H1 (cell line): ENCODE data around the gene DYNLT3. TPM values are rescaled to one million over a fixed set of nuclear protein-coding genes. Genes with fewer than 3 reads are reported as not detected.

Source experiments
- CTCF ChIA-PET: fragments of 300-600 bp; sonication (Branson Sonifier 250); formaldehyde crosslinking; loops from one replicate; lab custom pipeline; 2021; ENCODE audit not compliant: partially characterized antibody; lab: Charles Lee
- POLR2A ChIA-PET: fragments of 300-600 bp; sonication (Branson Sonifier 250); formaldehyde crosslinking; loops from one replicate; lab custom pipeline; 2021; ENCODE audit warnings: inconsistent platforms; ENCODE audit not compliant: partially characterized antibody; lab: Charles Lee
- DNase-seq, 2 experiments: peaks; one replicate each; pipeline versions ENCODE4 v3.0.0 to v3.0.0-alpha.2; 2010 to 2022; ENCODE audit warnings: low spot score in 2 of 2, low read depth in 1 of 2, mixed read lengths in 1 of 2
- FAIRE-seq: peaks from 2 replicates; lab custom pipeline; 2011; peaks lifted over from hg19 to GRCh38; lab: Jason Lieb, UNC
- H2AFZ ChIP-seq: 2 replicates; pipeline ENCODE4 v1.8.1; 2012; ENCODE audit warnings: low read length, inconsistent platforms
- H2AK5ac ChIP-seq: 2 replicates; pipeline ENCODE4 v1.6.1; 2013; ENCODE audit warnings: low read depth, low read length
- H2BK120ac ChIP-seq: replicated peaks from 2 replicates; pipeline ENCODE3; 2013; ENCODE audit warnings: low read depth, low read length, inconsistent platforms
- H2BK12ac ChIP-seq: 2 replicates; pipeline ENCODE4 v1.6.1; 2013; ENCODE audit warnings: low read depth, low read length
- H2BK15ac ChIP-seq: 2 replicates; pipeline ENCODE4 v1.6.1; 2013; ENCODE audit warnings: low read length
- H2BK20ac ChIP-seq: 2 replicates; pipeline ENCODE4 v1.6.1; 2013; ENCODE audit warnings: low read length
- H2BK5ac ChIP-seq: 2 replicates; pipeline ENCODE4 v1.6.1; 2013; ENCODE audit warnings: low read depth, low read length
- H3K14ac ChIP-seq: 2 replicates; pipeline ENCODE4 v1.6.1; 2013; ENCODE audit warnings: inconsistent platforms; ENCODE audit not compliant: insufficient read length
- H3K18ac ChIP-seq: 2 replicates; pipeline ENCODE4 v1.6.1; 2013; ENCODE audit warnings: low read length; ENCODE audit errors: extremely low read depth
- H3K23ac ChIP-seq: 2 replicates; pipeline ENCODE4 v1.6.1; 2013; ENCODE audit warnings: inconsistent platforms; ENCODE audit not compliant: insufficient read length
- H3K23me2 ChIP-seq: 2 replicates; pipeline ENCODE4 v1.6.1; 2013; ENCODE audit warnings: low read depth, low read length
- H3K27ac ChIP-seq: 2 replicates; pipeline ENCODE4 v1.6.1; 2011; ENCODE audit warnings: low read depth, low read length, inconsistent platforms
- H3K27me3 ChIP-seq, 4 experiments: replicated peaks in 1 of 4; 1 replicate in 1 of 4; 2 replicates in 3 of 4; pipeline versions ENCODE4 v1.6.1 to v1.8.1; 2011 to 2013; ENCODE audit warnings: low read length in 3 of 4, mild to moderate bottlenecking in 3 of 4, inconsistent platforms in 2 of 4, mixed read lengths in 2 of 4, moderate library complexity in 1 of 4; ENCODE audit not compliant: control insufficient read depth in 3 of 4, insufficient read depth in 3 of 4; ENCODE audit errors: extremely low read depth in 1 of 4
- H3K36me3 ChIP-seq, 4 experiments: 2 replicates each; pipeline versions ENCODE4 v1.6.1 to v1.8.1; 2011 to 2013; ENCODE audit warnings: mild to moderate bottlenecking in 4 of 4, low read length in 3 of 4, moderate library complexity in 2 of 4, control low read depth in 1 of 4, inconsistent platforms in 1 of 4; ENCODE audit not compliant: insufficient read depth in 4 of 4, control insufficient read depth in 2 of 4
- H3K4ac ChIP-seq: replicated peaks from 2 replicates; pipeline ENCODE3; 2013; ENCODE audit warnings: low read length, low read depth, mixed read lengths, inconsistent platforms; ENCODE audit not compliant: insufficient read length
- H3K4me1 ChIP-seq, 4 experiments: replicated peaks in 1 of 4; 1 replicate in 1 of 4; 2 replicates in 3 of 4; pipeline versions ENCODE4 v1.6.1 to v1.8.1; 2011 to 2013; ENCODE audit warnings: low read length in 3 of 4, inconsistent platforms in 2 of 4, mixed read lengths in 1 of 4; ENCODE audit not compliant: insufficient read depth in 4 of 4, control insufficient read depth in 3 of 4
- H3K4me2 ChIP-seq, 2 experiments: 2 replicates each; pipeline versions ENCODE4 v1.6.1 to v1.8.1; 2011 to 2013; ENCODE audit warnings: low read depth in 2 of 2, low read length in 2 of 2, control low read depth in 1 of 2, inconsistent platforms in 1 of 2, mild to moderate bottlenecking in 1 of 2; ENCODE audit not compliant: insufficient read depth in 1 of 2
- H3K4me3 ChIP-seq, 4 experiments: fragments of 200-600, 300-600 bp in 1 of 4; sonication (generic), shearing (Covaris generic), sonication (Bioruptor Twin) in 1 of 4; 2 replicates each; pipeline versions ENCODE4 v1.5.1 to v1.8.1; 2011 to 2016; ENCODE audit warnings: low read length in 4 of 4, low read depth in 3 of 4, control low read depth in 2 of 4, inconsistent platforms in 2 of 4, mild to moderate bottlenecking in 2 of 4, mixed read lengths in 1 of 4, moderate library complexity in 1 of 4; ENCODE audit not compliant: insufficient read depth in 2 of 4; ENCODE audit errors: extremely low read depth in 1 of 4
- H3K56ac ChIP-seq: replicated peaks from 2 replicates; pipeline ENCODE3; 2013; ENCODE audit warnings: low read depth, mild to moderate bottlenecking, mixed read lengths, low read length, inconsistent platforms; ENCODE audit not compliant: insufficient read length
- H3K79me1 ChIP-seq: 2 replicates; pipeline ENCODE4 v1.6.1; 2013; ENCODE audit warnings: low read depth, low read length, control low read depth
- H3K79me2 ChIP-seq, 2 experiments: 2 replicates each; pipeline versions ENCODE4 v1.6.1 to v1.8.1; 2012 to 2013; ENCODE audit warnings: low read length in 2 of 2, mild to moderate bottlenecking in 2 of 2, inconsistent platforms in 1 of 2; ENCODE audit not compliant: insufficient read depth in 2 of 2, control insufficient read depth in 1 of 2
- H3K9ac ChIP-seq, 4 experiments: replicated peaks in 1 of 4; 1 replicate in 1 of 4; 2 replicates in 3 of 4; pipeline versions ENCODE4 v1.6.1 to v1.8.1; 2011 to 2013; ENCODE audit warnings: low read depth in 3 of 4, low read length in 3 of 4, control low read depth in 2 of 4, mild to moderate bottlenecking in 2 of 4, moderate library complexity in 2 of 4, inconsistent platforms in 1 of 4; ENCODE audit errors: extremely low read depth in 1 of 4
- H3K9me3 ChIP-seq, 2 experiments: 2 replicates each; pipeline versions ENCODE4 v1.6.1 to v1.8.1; 2012 to 2013; ENCODE audit warnings: mild to moderate bottlenecking in 2 of 2, moderate library complexity in 2 of 2, control low read depth in 1 of 2, inconsistent platforms in 1 of 2, low read depth in 1 of 2, low read length in 1 of 2, mixed read lengths in 1 of 2; ENCODE audit not compliant: insufficient read depth in 2 of 2
- H4K20me1 ChIP-seq, 2 experiments: replicated peaks in 1 of 2; 2 replicates each; pipeline versions ENCODE3 to v1.8.1; 2011 to 2013; ENCODE audit warnings: inconsistent platforms in 2 of 2, low read length in 2 of 2, mild to moderate bottlenecking in 1 of 2; ENCODE audit not compliant: insufficient read depth in 2 of 2, control insufficient read depth in 1 of 2
- H4K5ac ChIP-seq: 2 replicates; pipeline ENCODE4 v1.6.1; 2013; ENCODE audit warnings: low read length, low read depth, mixed read lengths, inconsistent platforms; ENCODE audit not compliant: insufficient read length
- H4K8ac ChIP-seq: 2 replicates; pipeline ENCODE4 v1.8.0; 2013; ENCODE audit warnings: mild to moderate bottlenecking, moderate library complexity, low read length, inconsistent platforms; ENCODE audit not compliant: insufficient read depth; ENCODE audit errors: extremely low read depth
- H4K91ac ChIP-seq: replicated peaks from 2 replicates; pipeline ENCODE3; 2013; ENCODE audit warnings: low read length, mixed read lengths, inconsistent platforms; ENCODE audit not compliant: insufficient read length
- ASH2L ChIP-seq: fragments of 200-600, 300-600 bp; sonication (generic); IDR thresholded peaks from one replicate; pipeline ENCODE4 v1.7.1; 2017; ENCODE audit warnings: low read length
- CHD1 ChIP-seq: IDR thresholded peaks from 2 replicates; pipeline ENCODE4 v1.6.1; 2012; ENCODE audit warnings: low read depth, low read length, improper control_type of control experiment
- EZH2 ChIP-seq: fragments of 200-600 bp; sonication (generic); IDR thresholded peaks from 2 replicates; pipeline ENCODE4 v1.7.1; 2012; ENCODE audit warnings: low read depth, mild to moderate bottlenecking, moderate library complexity, low read length, inconsistent platforms; ENCODE audit not compliant: severe bottlenecking
- FOSL1 ChIP-seq: IDR thresholded peaks from 2 replicates; pipeline ENCODE4 v1.6.1; 2011; ENCODE audit warnings: mild to moderate bottlenecking, low read depth, low read length, moderate library complexity; ENCODE audit not compliant: insufficient read depth
- HDAC2 ChIP-seq, 2 experiments: fragments of 300-600 bp in 1 of 2; sonication (generic) in 1 of 2; IDR thresholded peaks; 2 replicates each; pipeline ENCODE4 v1.6.1; 2011 to 2012; ENCODE audit warnings: low read depth in 2 of 2, low read length in 2 of 2, mild to moderate bottlenecking in 2 of 2, moderate library complexity in 2 of 2, borderline replicate concordance in 1 of 2, inconsistent platforms in 1 of 2
- HDAC6 ChIP-seq: IDR thresholded peaks from one replicate; pipeline ENCODE4 v1.7.1; 2012; ENCODE audit warnings: low read depth, mild to moderate bottlenecking, inconsistent platforms, low read length, moderate library complexity
- KDM1A ChIP-seq: fragments of 200-600, 300-600 bp; sonication (generic); IDR thresholded peaks from 2 replicates; pipeline ENCODE4 v1.7.1; 2016; ENCODE audit warnings: mild to moderate bottlenecking, low read length, borderline replicate concordance
- MAFK ChIP-seq: IDR thresholded peaks from 2 replicates; pipeline ENCODE4 v1.6.1; 2012; ENCODE audit warnings: low read depth, mild to moderate bottlenecking, improper control_type of control experiment, low read length
- POU5F1 ChIP-seq: IDR thresholded peaks from 2 replicates; pipeline ENCODE4 v1.6.1; 2011; ENCODE audit warnings: low read depth, mild to moderate bottlenecking, low read length, moderate library complexity
- RAD21 ChIP-seq, 2 experiments: IDR thresholded peaks in 1 of 2; conservative IDR thresholded peaks in 1 of 2; 2 replicates each; pipeline ENCODE4 v1.6.1; 2011; ENCODE audit warnings: low read depth in 2 of 2, low read length in 2 of 2, improper control_type of control experiment in 1 of 2, inconsistent platforms in 1 of 2, mild to moderate bottlenecking in 1 of 2, moderate library complexity in 1 of 2
- SAP30 ChIP-seq: fragments of 300-600 bp; sonication (generic); IDR thresholded peaks from 2 replicates; pipeline ENCODE4 v1.7.1; 2012; ENCODE audit warnings: low read length, moderate library complexity, mild to moderate bottlenecking, inconsistent platforms; ENCODE audit not compliant: insufficient read depth, insufficient replicate concordance
- SIN3A ChIP-seq, 2 experiments: IDR thresholded peaks in 1 of 2; conservative IDR thresholded peaks in 1 of 2; 2 replicates each; pipeline ENCODE4 v1.6.1; 2011 to 2012; ENCODE audit warnings: low read length in 2 of 2, improper control_type of control experiment in 1 of 2, low read depth in 1 of 2, mild to moderate bottlenecking in 1 of 2
- SIX5 ChIP-seq: IDR thresholded peaks from 2 replicates; pipeline ENCODE4 v1.6.1; 2011; ENCODE audit warnings: mild to moderate bottlenecking, low read depth, low read length
- TAF1 ChIP-seq: IDR thresholded peaks from 2 replicates; pipeline ENCODE4 v1.6.1; 2011; ENCODE audit warnings: mild to moderate bottlenecking, low read depth, low read length
- YY1 ChIP-seq: IDR thresholded peaks from 2 replicates; pipeline ENCODE4 v1.6.1; 2011; ENCODE audit warnings: low read depth, mild to moderate bottlenecking, low read length
- polyA plus RNA-seq, 7 experiments: library from polyadenylated mRNA; depleted of rRNA in 3 of 7; stranded (reverse) in 5 of 7; unstranded in 2 of 7; fragments of >200 nt in 5 of 7; fragments of 200-250 nt in 2 of 7; gene quantifications; 1 replicate in 5 of 7; 2 replicates in 1 of 7; 4 replicates in 1 of 7; pipeline versions ENCODE4 v1.2.1 to v1.2.3, GENCODE V29; 2011 to 2013; ENCODE audit warnings: missing spikeins in 2 of 7, mixed read lengths in 2 of 7
- total RNA-seq: library from RNA; stranded (reverse); fragmentation: NEBNext Ultra II Directional; extraction: Animal tissue kit (Norgen Biotek cat#: 25700); gene quantifications from 2 replicates; pipeline ENCODE4 v1.2.1, GENCODE V29; 2021

DYNLT3 gene
- total and polyA plus RNA-seq, 2 of the 8 experiments (the other 6 are each of a cell fraction or from before 2014, with no cell fraction given), result 2.3 to 3.5 TPM

DNA sequence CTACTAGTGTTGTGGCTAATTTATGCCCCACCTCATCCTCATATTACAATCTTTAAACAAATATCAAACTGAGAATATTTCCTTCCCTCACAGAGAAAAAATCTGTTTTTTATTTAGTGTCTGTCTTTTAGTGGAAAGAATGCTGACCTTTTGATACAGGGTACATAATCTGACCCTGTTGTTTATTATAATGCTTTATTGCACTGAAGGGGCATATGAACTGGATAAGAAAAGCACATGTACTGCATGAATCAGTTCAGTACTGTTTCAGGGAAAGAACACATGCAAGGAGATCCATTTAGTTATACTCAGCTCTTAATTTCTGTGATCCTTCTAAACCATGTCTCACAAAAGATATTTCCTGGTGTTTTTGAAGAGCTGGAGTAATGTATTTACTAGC, 15.5 kb upstream of the DYNLT3 start:
- Histone ChIP-seq H3K4me1 (no peaks in the 10 kb centered on the region), H3K27me3 (no peaks in the 10 kb centered on the region), H2AK5ac (no peak overlapping the region), H3K56ac (no peak overlapping the region), H2AFZ (no peak overlapping the region), H2BK20ac (no peak overlapping the region), H4K20me1 (no peaks in the 10 kb centered on the region), H4K91ac (no peak overlapping the region), H3K4ac (no peak overlapping the region), H3K14ac (no peak overlapping the region), H3K4me3 (no peak overlapping the region), H3K9ac (no peak overlapping the region), H3K9me3 (no peaks in the 10 kb centered on the region), H4K5ac (no peak overlapping the region), H4K8ac (no peak overlapping the region), H3K18ac (no peak overlapping the region), H2BK120ac (no peak overlapping the region), H3K36me3 (no peaks in the 10 kb centered on the region), H3K79me1 (no peaks in the 10 kb centered on the region), H3K79me2 (no peaks in the 10 kb centered on the region), H3K23me2 (no peaks in the 10 kb centered on the region), H3K27ac (no peak overlapping the region), H2BK5ac (no peak overlapping the region), H2BK15ac (no peak overlapping the region), H2BK12ac (no peak overlapping the region), H3K4me2 (no peak overlapping the region), H3K23ac (no peak overlapping the region)
- FAIRE-seq (no peak), DNase-seq (no peak)
- ChIA-PET POLR2A (no interaction called here), CTCF (no interaction called here)
- no peak for TF ChIP-seq ASH2L
- TF ChIP-seq TAF1, result no peak
- no peak for TF ChIP-seq SIX5
- TF ChIP-seq HDAC6, result no peak
- no peak for TF ChIP-seq MAFK
- no peak for TF ChIP-seq EZH2
- TF ChIP-seq FOSL1, result no peak
- TF ChIP-seq YY1, result no peak
- TF ChIP-seq RAD21 (IDR thresholded peaks at IDR 0.05 in 1 of 2, conservative IDR thresholded peaks at IDR 0.05 in 1 of 2; ENCODE audit: low read depth in 2 of 2, low read length in 2 of 2), result no peak
- TF ChIP-seq HDAC2 (IDR thresholded peaks at IDR 0.05; ENCODE audit: borderline replicate concordance in 1 of 2, low read depth in 2 of 2, low read length in 2 of 2), result no peak
- no peak for TF ChIP-seq CHD1
- TF ChIP-seq SAP30, result no peak
- TF ChIP-seq SIN3A (conservative IDR thresholded peaks at IDR 0.05 in 1 of 2, IDR thresholded peaks at IDR 0.05 in 1 of 2; ENCODE audit: low read depth in 1 of 2, low read length in 2 of 2), result no peak
- no peak for TF ChIP-seq KDM1A
- TF ChIP-seq POU5F1, result no peak
